Breast epithelium (tissue), 3 donors: ENCODE results near the gene FAT4.

ENCODE experiments used
- CTCF ChIP-seq, 3 donors: fragments of 450-650 bp; IDR thresholded peaks; one replicate each; pipeline ENCODE4 v1.5.1; 2016 to 2017; ENCODE audit warnings: antibody characterized with exemption in 3 of 3, mild to moderate bottlenecking in 3 of 3, moderate library complexity in 3 of 3
- POLR2AphosphoS5 ChIP-seq, 3 donors: sonication (generic); formaldehyde crosslinking; IDR thresholded peaks; one replicate each; pipeline ENCODE4 v1.6.1; 2017; ENCODE audit warnings: antibody characterized with exemption in 3 of 3

GRCh38 chr4:125352521-125352920 is 37.8 kb downstream of the FAT4 start:
- TF ChIP-seq CTCF (IDR thresholded peaks at IDR 0.05) = no peak
- no peak for TF ChIP-seq POLR2AphosphoS5 (IDR thresholded peaks at IDR 0.05)
